ENCODE data around the gene CRIP3. TPM values are rescaled to one million over a fixed set of nuclear protein-coding genes. Genes with fewer than 3 reads are reported as not detected.
A peak's percentile ranks its signal among the peaks of the same experiment; 100 is the strongest.

The CRIP3 gene
- total and polyA plus RNA-seq, 2 of the 13 experiments (the other 11 are each of a cell fraction or from before 2014, with no cell fraction given), result 6.3 to 9.3 TPM

GRCh38 chr6:43263314-43264178, 45.1 kb downstream of the CRIP3 start (continued):
- TF ChIP-seq, protein P1, sequence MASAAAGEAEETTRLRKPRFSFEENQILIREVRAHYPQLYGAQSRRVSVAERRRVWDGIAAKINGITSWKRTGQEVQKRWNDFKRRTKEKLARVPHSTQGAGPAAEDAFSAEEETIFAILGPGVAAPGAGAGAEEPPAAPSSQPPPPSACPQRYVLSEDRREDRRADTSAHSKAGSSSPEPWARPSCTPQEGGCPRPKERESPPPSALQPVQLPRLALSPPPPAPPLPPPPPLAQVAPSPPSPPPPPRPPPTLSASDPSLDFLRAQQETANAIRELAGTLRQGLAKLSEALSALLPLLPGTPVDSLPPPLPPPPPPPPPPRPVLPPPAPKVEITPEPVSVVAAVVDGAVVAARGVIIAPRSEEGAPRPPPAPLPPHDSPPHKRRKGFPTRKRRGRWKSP (CRISPR knock-in tag; IDR thresholded peaks at IDR 0.05), result no peak
- no peak; the same call in 1 of the 2 replicates for TF ChIP-seq ZNF350 (CRISPR knock-in tag; IDR thresholded peaks at IDR 0.05; ENCODE audit: borderline replicate concordance, low read depth)
- TF ChIP-seq ZBTB44 (CRISPR knock-in tag; IDR thresholded peaks at IDR 0.05), result 0 out of 2 replicates have a peak, but pooled peaks have one; percentile 45
- TF ChIP-seq ZNF274 (CRISPR knock-in tag; IDR thresholded peaks at IDR 0.05), result peak; percentile 71; the same call in 1 of the 2 replicates
- no peak for TF ChIP-seq ZNF777 (CRISPR knock-in tag; IDR thresholded peaks at IDR 0.05)
- TF ChIP-seq, protein P2, sequence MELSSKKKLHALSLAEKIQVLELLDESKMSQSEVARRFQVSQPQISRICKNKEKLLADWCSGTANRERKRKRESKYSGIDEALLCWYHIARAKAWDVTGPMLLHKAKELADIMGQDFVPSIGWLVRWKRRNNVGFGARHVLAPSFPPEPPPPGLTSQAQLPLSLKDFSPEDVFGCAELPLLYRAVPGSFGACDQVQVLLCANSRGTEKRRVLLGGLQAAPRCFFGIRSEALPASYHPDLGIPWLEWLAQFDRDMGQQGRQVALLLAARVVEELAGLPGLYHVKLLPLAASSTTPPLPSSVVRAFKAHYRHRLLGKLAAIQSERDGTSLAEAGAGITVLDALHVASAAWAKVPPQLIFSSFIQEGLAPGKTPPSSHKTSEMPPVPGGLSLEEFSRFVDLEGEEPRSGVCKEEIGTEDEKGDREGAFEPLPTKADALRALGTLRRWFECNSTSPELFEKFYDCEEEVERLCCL (CRISPR knock-in tag; IDR thresholded peaks at IDR 0.05; ENCODE audit: borderline replicate concordance), result 0 out of 2 replicates have a peak, but pooled peaks have one; percentile 24
- TF ChIP-seq E2F5 (CRISPR knock-in tag; conservative IDR thresholded peaks at IDR 0.05), result no peak
- no peak for TF ChIP-seq DNMT3B (CRISPR knock-in tag; conservative IDR thresholded peaks at IDR 0.05)
- TF ChIP-seq ZFP36L1 (CRISPR knock-in tag; IDR thresholded peaks at IDR 0.05), result no peak
- TF ChIP-seq ZNF430 (CRISPR knock-in tag; IDR thresholded peaks at IDR 0.05), result no peak
- no peak for TF ChIP-seq ZNF644 (CRISPR knock-in tag; IDR thresholded peaks at IDR 0.05; ENCODE audit: low read depth)
- TF ChIP-seq, protein P3, sequence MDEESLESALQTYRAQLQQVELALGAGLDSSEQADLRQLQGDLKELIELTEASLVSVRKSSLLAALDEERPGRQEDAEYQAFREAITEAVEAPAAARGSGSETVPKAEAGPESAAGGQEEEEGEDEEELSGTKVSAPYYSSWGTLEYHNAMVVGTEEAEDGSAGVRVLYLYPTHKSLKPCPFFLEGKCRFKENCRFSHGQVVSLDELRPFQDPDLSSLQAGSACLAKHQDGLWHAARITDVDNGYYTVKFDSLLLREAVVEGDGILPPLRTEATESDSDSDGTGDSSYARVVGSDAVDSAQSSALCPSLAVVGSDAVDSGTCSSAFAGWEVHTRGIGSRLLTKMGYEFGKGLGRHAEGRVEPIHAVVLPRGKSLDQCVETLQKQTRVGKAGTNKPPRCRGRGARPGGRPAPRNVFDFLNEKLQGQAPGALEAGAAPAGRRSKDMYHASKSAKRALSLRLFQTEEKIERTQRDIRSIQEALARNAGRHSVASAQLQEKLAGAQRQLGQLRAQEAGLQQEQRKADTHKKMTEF (CRISPR knock-in tag; IDR thresholded peaks at IDR 0.05), result peak; percentile 64
- TF ChIP-seq NFATC3 (CRISPR knock-in tag; IDR thresholded peaks at IDR 0.05), result 0 out of 2 replicates have a peak, but pooled peaks have one; percentile 59
- no peak for TF ChIP-seq RAD51 (IDR thresholded peaks at IDR 0.05; ENCODE audit: borderline replicate concordance)
- TF ChIP-seq ZNF224 (CRISPR knock-in tag; IDR thresholded peaks at IDR 0.05), result no peak
- peak; percentile 93 for TF ChIP-seq GATAD2A (CRISPR knock-in tag; IDR thresholded peaks at IDR 0.05)
- TF ChIP-seq ZNF512B (CRISPR knock-in tag; IDR thresholded peaks at IDR 0.05; ENCODE audit: borderline replicate concordance), result peak; percentile 88
- TF ChIP-seq RARG (CRISPR knock-in tag; IDR thresholded peaks at IDR 0.05; ENCODE audit: low read depth), result no peak
- 0 out of 2 replicates have a peak, but pooled peaks have one; percentile 34 for TF ChIP-seq SOX5 (CRISPR knock-in tag; IDR thresholded peaks at IDR 0.05; ENCODE audit: borderline replicate concordance)
